SK-N-SH treated with all-trans-retinoic acid at 6 μM for 48 hours (cell line): ENCODE measurements around the gene REEP1.
"Not testable (repeated sequence)": the region's sequence is repeated elsewhere in the genome, so short reads cannot be mapped to it uniquely, and the experiment has no call there.

Source experiments
- ARNTL ChIP-seq: fragments of 450-650 bp; formaldehyde crosslinking; IDR thresholded peaks from 2 replicates; pipeline ENCODE4 v1.5.0; 2020; ENCODE audit warnings: low read depth, mild to moderate bottlenecking, moderate library complexity, borderline replicate concordance
- BACH2 ChIP-seq: fragments of 250-450 bp; sonication (Bioruptor Pico); IDR thresholded peaks from 2 replicates; pipeline ENCODE4 v1.9.0; 2021; ENCODE audit warnings: mild to moderate bottlenecking, borderline replicate concordance
- CSDC2 ChIP-seq: fragments of 250-450 bp; sonication (Bioruptor Pico); IDR thresholded peaks from 2 replicates; pipeline ENCODE4 v1.5.0; 2020; ENCODE audit warnings: mild to moderate bottlenecking, moderate library complexity
- ESRRG ChIP-seq: fragments of 250-450 bp; sonication (Bioruptor Pico); IDR thresholded peaks from 2 replicates; pipeline ENCODE4 v1.6.1; 2021; ENCODE audit warnings: mild to moderate bottlenecking
- PATZ1 ChIP-seq: fragments of 250-450 bp; sonication (Bioruptor Pico); IDR thresholded peaks from 2 replicates; pipeline ENCODE4 v1.8.0; 2020; ENCODE audit warnings: mild to moderate bottlenecking, moderate library complexity, borderline replicate concordance
- RARB ChIP-seq: fragments of 250-450 bp; sonication (Bioruptor Pico); IDR thresholded peaks from 2 replicates; pipeline ENCODE4 v1.8.0; 2021; ENCODE audit warnings: mild to moderate bottlenecking, moderate library complexity
- ZC3H10 ChIP-seq: fragments of 250-450 bp; sonication (Bioruptor Pico); IDR thresholded peaks from 2 replicates; pipeline ENCODE4 v1.5.1; 2021; ENCODE audit warnings: mild to moderate bottlenecking, moderate library complexity
- ZFP30 ChIP-seq: fragments of 450-650 bp; formaldehyde crosslinking; IDR thresholded peaks from 2 replicates; pipeline ENCODE4 v1.5.0; 2022; ENCODE audit warnings: mild to moderate bottlenecking, moderate library complexity
- ZNF565 ChIP-seq: fragments of 450-650 bp; formaldehyde crosslinking; conservative IDR thresholded peaks from 2 replicates; pipeline ENCODE4 v1.5.0; 2020; ENCODE audit warnings: low read depth, mild to moderate bottlenecking, moderate library complexity
- ZNF8 ChIP-seq: fragments of 450-650 bp; formaldehyde crosslinking; IDR thresholded peaks from 2 replicates; pipeline ENCODE4 v1.5.0; 2020; ENCODE audit warnings: mild to moderate bottlenecking, moderate library complexity

- TF ChIP-seq RARB (CRISPR knock-in tag); ZFP30; ARNTL (CRISPR knock-in tag); ZC3H10 (CRISPR knock-in tag); BACH2 (CRISPR knock-in tag); PATZ1 (CRISPR knock-in tag); ESRRG (CRISPR knock-in tag); CSDC2 (CRISPR knock-in tag); ZNF565 (CRISPR knock-in tag); ZNF8 (CRISPR knock-in tag): not testable (repeated sequence)
Measured at GRCh38 chr2:86228574-86228973, 108.9 kb downstream of the REEP1 start.
